Middle frontal gyrus (tissue), 1 donor: Measurements from ENCODE around the gene USP8.
"Not testable (repeated sequence)": the region's sequence is repeated elsewhere in the genome, so short reads cannot be mapped to it uniquely, and the experiment has no call there.

Experiments used
- DNase-seq: peaks from one replicate; pipeline ENCODE4 v3.0.0-alpha.2; 2015; ENCODE audit warnings: low spot score; ENCODE audit errors: extremely low spot score

USP8 gene

GRCh38 chr15:50440932-50441331, 16.7 kb downstream of the USP8 start:
- no peak for DNase-seq

GRCh38 chr15:50452927-50453326, 28.7 kb downstream of the USP8 start:
- DNase-seq, result no peak

GRCh38 chr15:50458348-50459112, 34.3 kb downstream of the USP8 start:
- DNase-seq, result no peak

GRCh38 chr15:50463423-50464358, 39.5 kb downstream of the USP8 start:
- DNase-seq, result no peak

GRCh38 chr15:50471072-50471471, 46.9 kb downstream of the USP8 start:
- no peak for DNase-seq

GRCh38 chr15:50476143-50476542, 51.9 kb downstream of the USP8 start:
- no peak for DNase-seq

GRCh38 chr15:50484781-50485180, 60.6 kb downstream of the USP8 start:
- DNase-seq, result no peak

GRCh38 chr15:50485389-50485788, 61.2 kb downstream of the USP8 start:
- no peak for DNase-seq

GRCh38 chr15:50487287-50487686, 63.1 kb downstream of the USP8 start:
- DNase-seq, result no peak

- DNase-seq, result no peak
Observed at GRCh38 chr15:50493625-50494024, 69.4 kb downstream of the USP8 start.

GRCh38 chr15:50494547-50494946, 70.3 kb downstream of the USP8 start:
- not testable (repeated sequence) for DNase-seq

GRCh38 chr15:50496692-50497091, 72.5 kb downstream of the USP8 start:
- DNase-seq, result no peak

GRCh38 chr15:50500352-50500751, 76.1 kb downstream of the USP8 start:
- no peak for DNase-seq

GRCh38 chr15:50501815-50502214, 77.6 kb downstream of the USP8 start:
- DNase-seq, result no peak

- no peak for DNase-seq
Observed at GRCh38 chr15:50503144-50503543, 78.9 kb downstream of the USP8 start.

- not testable (repeated sequence) for DNase-seq
Observed at GRCh38 chr15:50505656-50506055, 81.5 kb downstream of the USP8 start.

GRCh38 chr15:50506121-50506520, 81.9 kb downstream of the USP8 start:
- no peak for DNase-seq

GRCh38 chr15:50513001-50513400, 88.8 kb downstream of the USP8 start:
- DNase-seq, result no peak

- DNase-seq, result no peak
Observed at GRCh38 chr15:50519740-50520425, 95.7 kb downstream of the USP8 start.

GRCh38 chr15:50523851-50524251, 99.6 kb downstream of the USP8 start:
- no peak for DNase-seq

GRCh38 chr15:50531163-50531562, 107.0 kb downstream of the USP8 start:
- no peak for DNase-seq

GRCh38 chr15:50531766-50532165, 107.6 kb downstream of the USP8 start:
- no peak for DNase-seq
